ENCODE results near the gene YLPM1.
A peak's percentile ranks its signal among the peaks of the same experiment; 100 is the strongest.

Gene YLPM1

GRCh38 chr14:74868739-74869138, 105.6 kb downstream of the YLPM1 start:
- DNase-seq (ENCODE audit: insufficient read length, low spot score) (no peak), FAIRE-seq (no peak)
- no peak for TF ChIP-seq CTCF (IDR thresholded peaks at IDR 0.05; ENCODE audit: insufficient read depth, missing control alignments)

DNA sequence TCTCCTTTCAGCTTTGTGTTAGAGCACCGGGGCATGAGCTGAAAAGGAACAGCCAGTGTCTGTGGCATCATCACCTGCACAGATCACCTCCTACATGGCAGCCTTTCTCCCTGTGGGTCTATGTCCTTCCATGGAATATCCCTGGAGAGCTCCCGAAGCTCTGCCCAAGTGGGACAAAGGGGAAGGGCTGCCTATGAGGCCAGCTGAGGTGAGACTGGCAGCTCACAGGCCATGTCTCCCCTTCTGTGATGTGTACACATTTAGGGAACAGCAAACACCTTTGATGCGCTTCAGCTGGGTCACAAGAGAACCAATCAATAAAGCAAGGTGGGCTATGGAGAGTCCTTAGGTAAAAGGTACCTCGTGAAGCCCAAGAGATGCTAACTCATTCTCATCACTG, 108.7 kb downstream of the YLPM1 start:
- TF ChIP-seq CTCF (IDR thresholded peaks at IDR 0.05; ENCODE audit: insufficient read depth, missing control alignments): no peak
- DNase-seq (ENCODE audit: insufficient read length, low spot score) (no peak), FAIRE-seq (no peak)

DNA sequence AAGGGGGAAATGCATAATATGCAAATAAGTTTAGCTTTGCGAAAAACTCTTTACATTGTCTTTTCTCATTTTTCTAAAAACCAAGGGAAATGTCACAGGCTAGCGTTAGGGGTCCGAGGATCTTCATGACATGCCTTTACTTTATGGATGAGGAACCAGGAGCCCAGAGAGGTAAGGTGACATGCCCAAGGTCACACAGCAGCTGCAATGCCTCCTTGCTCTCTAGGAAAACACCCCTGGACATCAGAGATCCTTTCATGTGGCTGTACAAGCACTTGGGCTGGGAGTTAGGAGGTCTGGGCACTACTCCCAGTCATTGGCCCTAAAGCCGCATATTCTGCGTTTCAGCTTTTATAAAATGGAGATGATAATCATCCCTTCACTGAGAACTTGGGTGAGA, 112.1 kb downstream of the YLPM1 start:
- DNase-seq (ENCODE audit: insufficient read length, low spot score) (no peak), FAIRE-seq (no peak)
- no peak for TF ChIP-seq CTCF (IDR thresholded peaks at IDR 0.05; ENCODE audit: insufficient read depth, missing control alignments)

- FAIRE-seq: no peak
- DNase-seq (ENCODE audit: insufficient read length, low spot score): no peak
- TF ChIP-seq CTCF (IDR thresholded peaks at IDR 0.05; ENCODE audit: insufficient read depth, missing control alignments): no peak
Measured at GRCh38 chr14:74875941-74876913, 113.1 kb downstream of the YLPM1 start, which contains the start of gene PROX2. PROX2 (minus strand) TSS chr14:74876145; CDS start chr14:74863834, 12,311 bp downstream.

DNA sequence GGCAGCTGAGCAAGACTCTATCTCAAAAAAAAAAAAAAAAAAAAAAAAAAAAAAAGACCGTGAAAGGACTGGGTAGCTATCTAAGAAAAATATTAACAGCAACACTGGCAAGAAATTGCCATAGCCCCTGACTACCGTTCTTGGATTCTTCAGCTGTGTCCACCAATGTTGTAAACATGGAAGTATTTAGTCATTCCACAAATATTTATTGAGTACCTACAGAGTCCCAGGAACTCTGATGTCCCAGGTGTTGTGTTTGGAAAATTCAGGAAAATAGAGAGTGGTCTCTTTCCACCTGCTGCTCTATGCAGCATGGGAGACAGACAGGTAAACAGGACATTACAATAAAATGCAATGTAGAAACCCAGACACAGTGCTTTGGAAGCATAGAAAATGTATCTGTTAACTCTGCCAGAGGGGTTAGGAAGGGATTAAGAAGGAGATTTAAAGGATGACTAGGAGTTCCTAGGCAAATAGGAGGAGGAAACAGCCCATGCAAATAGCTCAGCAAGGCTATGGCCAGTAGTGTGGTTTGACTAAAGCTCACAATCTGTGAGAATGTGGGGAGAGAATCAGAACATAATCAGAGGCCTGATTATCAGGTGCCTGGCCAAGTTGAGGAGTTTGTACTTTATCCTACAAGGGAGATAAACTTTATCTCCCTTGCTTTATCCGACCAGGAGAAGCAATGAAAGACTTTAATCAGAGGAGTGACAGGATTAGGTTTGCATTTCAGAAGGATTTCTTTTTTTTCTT, 116.5 kb downstream of the YLPM1 start:
- FAIRE-seq (peak; percentile 6), DNase-seq (ENCODE audit: insufficient read length, low spot score) (no peak)
- no peak for TF ChIP-seq CTCF (IDR thresholded peaks at IDR 0.05; ENCODE audit: insufficient read depth, missing control alignments)

GRCh38 chr14:74881431-74882102, 118.5 kb downstream of the YLPM1 start, which contains the start of gene DLST:
DLST (plus strand) TSS chr14:74881916; CDS start chr14:74881954, 38 bp downstream.
- peak; percentile 90 for DNase-seq (ENCODE audit: insufficient read length, low spot score)
- FAIRE-seq: no peak
- no peak for TF ChIP-seq CTCF (IDR thresholded peaks at IDR 0.05; ENCODE audit: insufficient read depth, missing control alignments)

Measured in D721Med (cell line).